HG03064 (cell line): ENCODE results near the gene DARS1.

ENCODE experiments used
- ATAC-seq: cut with Tn5 transposase; IDR thresholded peaks from one replicate; pipeline ENCODE4 v1.9.1; 2021; ENCODE audit warnings: low read depth; ENCODE audit not compliant: unreplicated experiment

The DARS1 gene

GRCh38 chr2:136016836-136017235 lies 31.4 kb upstream of the DARS1 start:
- ATAC-seq: no peak

- ATAC-seq: no peak
Observed at GRCh38 chr2:136016427-136016826, 31.0 kb upstream of the DARS1 start.

GRCh38 chr2:136015699-136016098 lies 30.3 kb upstream of the DARS1 start:
- no peak for ATAC-seq

GRCh38 chr2:136014411-136014810 lies 29.0 kb upstream of the DARS1 start:
- no peak for ATAC-seq

- ATAC-seq: no peak
Observed at GRCh38 chr2:136013955-136014354, 28.5 kb upstream of the DARS1 start.

GRCh38 chr2:136013136-136013685 lies 27.8 kb upstream of the DARS1 start:
- ATAC-seq: no peak

GRCh38 chr2:136012315-136012714 lies 26.9 kb upstream of the DARS1 start:
- no peak for ATAC-seq

GRCh38 chr2:136010126-136010525 lies 24.7 kb upstream of the DARS1 start:
- ATAC-seq: no peak

- ATAC-seq: no peak
Observed at GRCh38 chr2:136008205-136008865, 22.9 kb upstream of the DARS1 start.

GRCh38 chr2:136006658-136007057 lies 21.2 kb upstream of the DARS1 start:
- ATAC-seq: no peak

- no peak for ATAC-seq
Observed at GRCh38 chr2:136005462-136006196, 20.2 kb upstream of the DARS1 start.

GRCh38 chr2:136004965-136005364 lies 19.5 kb upstream of the DARS1 start:
- ATAC-seq: no peak

- ATAC-seq: no peak
Observed at GRCh38 chr2:136001131-136001530, 15.7 kb upstream of the DARS1 start.

- ATAC-seq: peak; percentile 70
Observed at GRCh38 chr2:136000502-136000901, 15.1 kb upstream of the DARS1 start.

- no peak for ATAC-seq
Observed at GRCh38 chr2:135999899-136000298, 14.5 kb upstream of the DARS1 start.

- ATAC-seq: no peak
Observed at GRCh38 chr2:135998879-135999278, 13.5 kb upstream of the DARS1 start.

GRCh38 chr2:135997380-135997779 lies 12.0 kb upstream of the DARS1 start:
- peak; percentile 58 for ATAC-seq

- ATAC-seq: no peak
Observed at GRCh38 chr2:135996304-135996703, 10.9 kb upstream of the DARS1 start.

GRCh38 chr2:135994281-135994680 lies 8.9 kb upstream of the DARS1 start:
- no peak for ATAC-seq

GRCh38 chr2:135993421-135993820 lies 8.0 kb upstream of the DARS1 start:
- ATAC-seq: no peak

- no peak for ATAC-seq
Observed at GRCh38 chr2:135991861-135992260, 6.4 kb upstream of the DARS1 start.

GRCh38 chr2:135987441-135987840 lies 2.0 kb upstream of the DARS1 start:
- ATAC-seq: no peak
